ENCODE results near the gene TGIF1.

- TF ChIP-seq CTCF (IDR thresholded peaks at IDR 0.05; ENCODE audit: poor library complexity, severe bottlenecking), result no peak
- TF ChIP-seq EP300 (conservative IDR thresholded peaks at IDR 0.05; ENCODE audit: poor library complexity, severe bottlenecking), result no peak
- TF ChIP-seq MXI1 (conservative IDR thresholded peaks at IDR 0.05; ENCODE audit: poor library complexity, severe bottlenecking), result no peak
- TF ChIP-seq EZH2 (IDR thresholded peaks at IDR 0.05; ENCODE audit: borderline replicate concordance, insufficient read depth, low read length, poor library complexity, severe bottlenecking), result peak; percentile 73
- no peak for TF ChIP-seq TAF1 (IDR thresholded peaks at IDR 0.05; ENCODE audit: low read depth)
- no peak for TF ChIP-seq RAD21 (conservative IDR thresholded peaks at IDR 0.05)
- no peak for TF ChIP-seq REST (IDR thresholded peaks at IDR 0.05; ENCODE audit: borderline replicate concordance)
- no peak for TF ChIP-seq POLR2AphosphoS5 (IDR thresholded peaks at IDR 0.05)
- no peak for TF ChIP-seq SMC3 (conservative IDR thresholded peaks at IDR 0.05; ENCODE audit: poor library complexity)
Measured at GRCh38 chr18:3451989-3452749, 2.2 kb downstream of the TGIF1 start.

Data from neural cell (in vitro differentiated cells).